HepG2 (cell line): ENCODE data around the gene SGCE. TPM values are rescaled to one million over a fixed set of nuclear protein-coding genes. Genes with fewer than 3 reads are reported as not detected.

Experiments
- HDAC2 ChIP-seq: sonication (generic); formaldehyde crosslinking; IDR thresholded peaks from 2 replicates; pipeline ENCODE4 v1.4.0; 2020; ENCODE audit warnings: missing genetic modification reagents
- KDM3A ChIP-seq: IDR thresholded peaks from 2 replicates; pipeline ENCODE4 v1.6.1; 2018; ENCODE audit warnings: low read depth, missing compliant biosample characterization
- LRRFIP1 ChIP-seq: sonication (generic); formaldehyde crosslinking; conservative IDR thresholded peaks from 2 replicates; pipeline ENCODE4 v1.4.0; 2020; ENCODE audit warnings: missing genetic modification reagents
- MLXIP ChIP-seq: sonication (generic); formaldehyde crosslinking; IDR thresholded peaks from 2 replicates; pipeline ENCODE4 v1.9.0; 2021; ENCODE audit warnings: missing genetic modification reagents, borderline replicate concordance
- SIX4 ChIP-seq: sonication (generic); formaldehyde crosslinking; IDR thresholded peaks from 2 replicates; pipeline ENCODE4 v1.4.0; 2020; ENCODE audit warnings: missing genetic modification reagents
- STAG1 ChIP-seq: sonication (generic); formaldehyde crosslinking; IDR thresholded peaks from 2 replicates; pipeline ENCODE4 v1.4.0; 2020; ENCODE audit warnings: missing genetic modification reagents
- SUZ12 ChIP-seq: fragments of 150-350 bp; IDR thresholded peaks from 2 replicates; pipeline ENCODE4 v1.6.1; 2014; ENCODE audit warnings: low read depth, low read length
- TEF ChIP-seq: sonication (generic); formaldehyde crosslinking; IDR thresholded peaks from 2 replicates; pipeline ENCODE4 v1.5.0; 2020; ENCODE audit warnings: missing genetic modification reagents
- U2AF2 ChIP-seq: fragments of 200-400 bp; formaldehyde crosslinking; IDR thresholded peaks from 2 replicates; pipeline ENCODE4 v1.6.1; 2017; ENCODE audit warnings: low read depth, mild to moderate bottlenecking, low read length
- ZNF20 ChIP-seq: sonication (generic); formaldehyde crosslinking; IDR thresholded peaks from 2 replicates; pipeline ENCODE4 v1.4.0; 2020; ENCODE audit warnings: mild to moderate bottlenecking, moderate library complexity, missing genetic modification reagents
- ZNF292 ChIP-seq: sonication (generic); formaldehyde crosslinking; IDR thresholded peaks from 2 replicates; pipeline ENCODE4 v1.8.1; 2022; ENCODE audit warnings: mild to moderate bottlenecking, low read depth, missing genetic modification reagents, borderline replicate concordance
- ZNF737 ChIP-seq: sonication (generic); formaldehyde crosslinking; IDR thresholded peaks from 2 replicates; pipeline ENCODE4 v1.5.0; 2020; ENCODE audit warnings: missing genetic modification reagents, mild to moderate bottlenecking, borderline replicate concordance
- ZNF841 ChIP-seq: sonication (generic); formaldehyde crosslinking; IDR thresholded peaks from 2 replicates; pipeline ENCODE4 v1.8.1; 2023; ENCODE audit warnings: missing genetic modification reagents, borderline replicate concordance
- ZZZ3 ChIP-seq: sonication (generic); formaldehyde crosslinking; IDR thresholded peaks from 2 replicates; pipeline ENCODE4 v1.4.0; 2020; ENCODE audit warnings: missing genetic modification reagents, mild to moderate bottlenecking, borderline replicate concordance
- polyA plus RNA-seq, 8 experiments: library from polyadenylated mRNA; depleted of rRNA in 3 of 8; stranded (reverse) in 7 of 8; unstranded in 1 of 8; fragments of >200 nt; fragmentation: Illumina TruSeq in 4 of 8; extraction: Trizol in 4 of 8; gene quantifications; 2 replicates each; pipeline versions ENCODE4 v1.2.1 to v1.2.3, GENCODE V29; 2011 to 2016; ENCODE audit warnings: low read depth in 4 of 8, missing spikeins in 1 of 8, mixed read lengths in 1 of 8; ENCODE audit not compliant: insufficient read depth in 1 of 8
- total RNA-seq, 5 experiments: library from RNA; depleted of rRNA; stranded (reverse); fragments of >200 nt; fragmentation: Illumina TruSeq; extraction: Trizol; gene quantifications; 2 replicates each; pipeline ENCODE4 v1.2.3, GENCODE V29; 2016; ENCODE audit warnings: low read depth in 1 of 5
- TF ChIP-seq, protein P1 (sequence below): sonication (generic); formaldehyde crosslinking; IDR thresholded peaks from 2 replicates; pipeline ENCODE4 v1.9.0; 2021; ENCODE audit warnings: missing genetic modification reagents, mild to moderate bottlenecking, borderline replicate concordance

Gene SGCE
- total and polyA plus RNA-seq, 2 of the 13 experiments (the other 11 are each of a cell fraction or from before 2014, with no cell fraction given), result 52.3 to 71.1 TPM

DNA sequence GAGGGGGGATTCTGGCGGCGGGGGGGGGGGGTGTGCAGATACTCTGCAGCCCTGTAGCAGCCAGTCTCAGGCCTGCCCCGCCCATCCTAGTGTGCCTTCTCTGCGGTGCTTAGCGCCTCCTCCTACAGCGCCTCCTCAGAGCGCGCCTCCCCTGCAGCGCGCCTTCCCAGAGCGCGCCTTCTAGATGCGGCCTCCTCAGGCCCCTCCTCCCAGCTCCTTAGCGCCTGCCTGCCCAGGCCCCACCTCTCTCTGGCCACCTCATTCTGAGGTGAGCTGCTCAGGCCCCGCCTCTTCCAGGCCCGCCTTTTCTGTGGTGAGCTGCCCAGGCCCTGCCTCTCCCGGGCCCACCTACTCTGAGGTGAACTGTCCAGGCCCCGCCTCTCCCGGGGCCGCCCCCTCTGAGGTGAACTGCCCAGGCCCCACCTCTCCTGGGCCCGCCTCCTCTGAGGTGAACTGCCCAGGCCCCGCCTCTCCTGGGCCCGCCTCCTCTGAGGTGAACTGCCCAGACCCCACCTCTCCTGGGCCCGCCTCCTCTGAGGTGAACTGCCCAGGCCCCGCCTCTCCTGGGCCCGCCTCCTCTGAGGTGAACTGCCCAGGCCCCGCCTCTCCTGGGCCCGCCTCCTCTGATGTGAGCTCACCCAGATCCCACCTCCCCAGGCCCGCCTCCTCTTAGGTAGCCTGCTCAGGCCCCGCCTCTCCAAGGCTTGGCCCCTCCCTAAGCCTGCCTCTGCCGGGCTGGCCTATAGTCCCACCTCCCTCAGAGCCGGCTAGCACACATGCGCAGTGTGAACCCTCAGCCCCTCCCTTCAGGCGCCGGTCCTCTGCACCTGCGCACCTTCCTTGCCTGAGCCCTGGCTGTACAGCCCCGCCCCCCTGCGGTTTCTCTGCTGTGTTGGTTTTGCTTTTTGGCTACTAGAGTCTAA is 2.1 kb upstream of the SGCE start (continued):
- no peak for TF ChIP-seq MLXIP
- 0 out of 2 replicates have a peak, but pooled peaks have one; percentile 28 for TF ChIP-seq KDM3A
- TF ChIP-seq ZNF20 (CRISPR knock-in tag), result no peak
- no peak for TF ChIP-seq ZZZ3 (CRISPR knock-in tag)
- TF ChIP-seq U2AF2, result no peak
- TF ChIP-seq STAG1 (CRISPR knock-in tag), result no peak
- no peak for TF ChIP-seq LRRFIP1 (CRISPR knock-in tag)
- peak; percentile 34; the same call in 1 of the 2 replicates for TF ChIP-seq HDAC2
- TF ChIP-seq SUZ12, result no peak
- no peak for TF ChIP-seq ZNF737 (CRISPR knock-in tag)
- TF ChIP-seq TEF (CRISPR knock-in tag), result no peak
- no peak for TF ChIP-seq ZNF841 (CRISPR knock-in tag)
- no peak for TF ChIP-seq ZNF292 (CRISPR knock-in tag)
- TF ChIP-seq, protein P1, sequence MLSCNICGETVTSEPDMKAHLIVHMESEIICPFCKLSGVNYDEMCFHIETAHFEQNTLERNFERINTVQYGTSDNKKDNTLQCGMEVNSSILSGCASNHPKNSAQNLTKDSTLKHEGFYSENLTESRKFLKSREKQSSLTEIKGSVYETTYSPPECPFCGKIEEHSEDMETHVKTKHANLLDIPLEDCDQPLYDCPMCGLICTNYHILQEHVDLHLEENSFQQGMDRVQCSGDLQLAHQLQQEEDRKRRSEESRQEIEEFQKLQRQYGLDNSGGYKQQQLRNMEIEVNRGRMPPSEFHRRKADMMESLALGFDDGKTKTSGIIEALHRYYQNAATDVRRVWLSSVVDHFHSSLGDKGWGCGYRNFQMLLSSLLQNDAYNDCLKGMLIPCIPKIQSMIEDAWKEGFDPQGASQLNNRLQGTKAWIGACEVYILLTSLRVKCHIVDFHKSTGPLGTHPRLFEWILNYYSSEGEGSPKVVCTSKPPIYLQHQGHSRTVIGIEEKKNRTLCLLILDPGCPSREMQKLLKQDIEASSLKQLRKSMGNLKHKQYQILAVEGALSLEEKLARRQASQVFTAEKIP (CRISPR knock-in tag), result no peak
- TF ChIP-seq SIX4 (CRISPR knock-in tag), result no peak
